ENCODE data around the gene CIAO2A.
"Not testable (repeated sequence)": the region's sequence is repeated elsewhere in the genome, so short reads cannot be mapped to it uniquely, and the experiment has no call there.

CIAO2A gene

DNA sequence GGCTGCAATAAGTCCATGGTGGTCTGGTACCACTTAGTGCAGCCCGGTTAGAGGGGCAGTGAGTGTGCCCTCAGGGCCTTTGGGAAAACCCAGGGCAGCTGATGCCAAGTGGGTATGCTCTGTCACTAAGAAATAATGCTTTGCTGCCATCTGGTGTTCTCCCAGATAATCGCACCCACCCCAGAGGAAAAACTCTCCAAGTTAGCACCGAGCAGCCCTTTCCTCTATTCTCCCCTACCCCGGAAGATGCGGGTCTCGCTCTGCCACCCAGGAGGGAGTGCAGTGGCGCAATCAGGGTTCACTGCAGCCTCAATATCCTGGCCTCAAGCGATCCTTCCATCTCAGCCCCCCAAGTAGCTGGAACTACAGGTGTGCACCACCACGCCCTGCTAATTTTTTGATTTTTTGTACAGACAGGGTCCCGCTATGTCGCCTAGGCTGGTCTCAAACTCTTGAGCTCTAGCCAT, 26.0 kb downstream of the CIAO2A start:
- TF ChIP-seq, protein P1, sequence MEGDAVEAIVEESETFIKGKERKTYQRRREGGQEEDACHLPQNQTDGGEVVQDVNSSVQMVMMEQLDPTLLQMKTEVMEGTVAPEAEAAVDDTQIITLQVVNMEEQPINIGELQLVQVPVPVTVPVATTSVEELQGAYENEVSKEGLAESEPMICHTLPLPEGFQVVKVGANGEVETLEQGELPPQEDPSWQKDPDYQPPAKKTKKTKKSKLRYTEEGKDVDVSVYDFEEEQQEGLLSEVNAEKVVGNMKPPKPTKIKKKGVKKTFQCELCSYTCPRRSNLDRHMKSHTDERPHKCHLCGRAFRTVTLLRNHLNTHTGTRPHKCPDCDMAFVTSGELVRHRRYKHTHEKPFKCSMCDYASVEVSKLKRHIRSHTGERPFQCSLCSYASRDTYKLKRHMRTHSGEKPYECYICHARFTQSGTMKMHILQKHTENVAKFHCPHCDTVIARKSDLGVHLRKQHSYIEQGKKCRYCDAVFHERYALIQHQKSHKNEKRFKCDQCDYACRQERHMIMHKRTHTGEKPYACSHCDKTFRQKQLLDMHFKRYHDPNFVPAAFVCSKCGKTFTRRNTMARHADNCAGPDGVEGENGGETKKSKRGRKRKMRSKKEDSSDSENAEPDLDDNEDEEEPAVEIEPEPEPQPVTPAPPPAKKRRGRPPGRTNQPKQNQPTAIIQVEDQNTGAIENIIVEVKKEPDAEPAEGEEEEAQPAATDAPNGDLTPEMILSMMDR (IDR thresholded peaks at IDR 0.05): peak; percentile 89
- Histone ChIP-seq H3K36me3 (peaks cover 10% of the 10 kb centered on the region), H3K27ac (peak overlapping the region; percentile 17), H3K27me3 (no peaks in the 10 kb centered on the region), H3K4me3 (ENCODE audit: low read depth in 1 of 2, low read length in 1 of 2) (no peak overlapping the region), H3K4me1 (ENCODE audit: control insufficient read depth in 1 of 2, insufficient read depth in 1 of 2, low read depth in 1 of 2, low read length in 1 of 2) (peaks cover 9 to 14% of the 10 kb centered on the region in 2 experiments), H3K9me3 (no peaks in the 10 kb centered on the region)

DNA sequence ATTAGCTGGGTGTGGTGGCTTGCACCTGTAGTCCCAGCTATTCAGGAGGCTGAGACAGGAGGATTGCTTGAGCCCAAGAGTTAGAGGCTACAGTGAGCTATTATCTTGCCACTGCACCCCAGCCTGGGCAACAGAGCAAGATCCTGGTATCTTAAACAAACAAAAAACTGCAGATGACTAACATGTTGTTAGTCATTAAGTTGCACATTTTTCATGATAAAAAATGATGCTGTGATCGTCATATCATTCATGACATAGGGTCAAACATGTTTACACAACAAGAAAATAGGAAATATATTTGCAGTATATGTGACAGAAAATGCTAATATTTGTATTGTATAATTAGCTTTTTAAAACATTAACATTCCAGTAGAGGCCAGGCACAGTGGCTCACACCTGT, 27.2 kb downstream of the CIAO2A start:
- no peak overlapping the region for H3K4me3 ChIP-seq (ENCODE audit: low read depth in 1 of 2, low read length in 1 of 2)
- peaks cover 4% of the 10 kb centered on the region for H3K36me3 ChIP-seq
- no peaks in the 10 kb centered on the region for H3K27me3 ChIP-seq
- no peak overlapping the region for H3K27ac ChIP-seq
- peaks cover 9 to 14% of the 10 kb centered on the region in 2 experiments for H3K4me1 ChIP-seq (ENCODE audit: control insufficient read depth in 1 of 2, insufficient read depth in 1 of 2, low read depth in 1 of 2, low read length in 1 of 2)
- no peaks in the 10 kb centered on the region for H3K9me3 ChIP-seq
- TF ChIP-seq, protein P1 (IDR thresholded peaks at IDR 0.05): no peak

DNA sequence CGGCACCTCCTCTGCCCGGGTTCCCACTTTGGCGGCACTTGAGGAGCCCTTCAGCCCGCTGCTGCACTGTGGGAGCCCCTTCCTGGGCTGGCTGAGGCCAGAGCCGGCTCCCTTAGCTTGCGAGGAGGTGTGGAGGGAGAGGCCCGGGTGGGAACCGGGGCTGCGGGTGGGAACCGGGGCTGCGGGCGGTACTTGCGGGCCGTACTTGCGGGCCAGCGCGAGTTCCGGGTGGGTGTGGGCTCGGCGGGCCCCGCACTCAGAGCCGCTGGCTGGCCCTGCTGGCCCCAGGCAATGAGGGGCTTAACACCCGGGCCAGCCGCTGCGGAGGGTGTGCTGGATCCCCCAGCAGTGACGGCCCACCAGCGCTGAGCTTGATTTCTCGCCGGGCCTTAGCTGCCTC, 32.9 kb downstream of the CIAO2A start:
- H3K4me1 ChIP-seq (ENCODE audit: control insufficient read depth in 1 of 2, insufficient read depth in 1 of 2, low read depth in 1 of 2, low read length in 1 of 2): peaks cover 20 to 21% of the 10 kb centered on the region in 2 experiments
- TF ChIP-seq, protein P1 (IDR thresholded peaks at IDR 0.05): no peak
- H3K27ac ChIP-seq: no peak overlapping the region
- H3K27me3 ChIP-seq: no peaks in the 10 kb centered on the region
- no peaks in the 10 kb centered on the region for H3K9me3 ChIP-seq
- no peaks in the 10 kb centered on the region for H3K36me3 ChIP-seq
- H3K4me3 ChIP-seq (ENCODE audit: low read depth in 1 of 2, low read length in 1 of 2): no peak overlapping the region

DNA sequence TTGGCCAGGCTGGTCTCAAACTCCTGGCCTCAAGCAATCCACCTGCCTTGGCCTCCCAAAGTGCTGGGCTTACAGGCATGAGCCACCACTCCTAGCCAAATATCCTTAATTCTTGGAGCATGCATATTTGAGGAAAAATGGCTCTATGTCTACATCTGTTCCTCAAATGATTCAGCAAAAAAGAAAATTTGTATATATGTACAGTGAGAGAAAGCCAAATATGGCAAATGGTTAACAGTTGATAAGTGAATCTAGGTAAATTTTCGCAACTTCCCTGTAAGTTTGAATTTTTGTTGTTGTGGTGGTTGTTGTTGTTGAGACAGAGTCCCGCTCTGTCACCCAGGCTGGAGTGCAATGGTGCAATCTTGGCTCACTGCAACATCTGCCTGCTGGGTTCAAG, 34.5 kb downstream of the CIAO2A start:
- peaks cover 20 to 21% of the 10 kb centered on the region in 2 experiments for H3K4me1 ChIP-seq (ENCODE audit: control insufficient read depth in 1 of 2, insufficient read depth in 1 of 2, low read depth in 1 of 2, low read length in 1 of 2)
- peak overlapping the region in 1 of 2 experiments; percentile 36 for H3K4me3 ChIP-seq (ENCODE audit: low read depth in 1 of 2, low read length in 1 of 2)
- not testable (repeated sequence) for H3K36me3 ChIP-seq, H3K27me3 ChIP-seq, H3K9me3 ChIP-seq
- H3K27ac ChIP-seq: peak overlapping the region; percentile 86

DNA sequence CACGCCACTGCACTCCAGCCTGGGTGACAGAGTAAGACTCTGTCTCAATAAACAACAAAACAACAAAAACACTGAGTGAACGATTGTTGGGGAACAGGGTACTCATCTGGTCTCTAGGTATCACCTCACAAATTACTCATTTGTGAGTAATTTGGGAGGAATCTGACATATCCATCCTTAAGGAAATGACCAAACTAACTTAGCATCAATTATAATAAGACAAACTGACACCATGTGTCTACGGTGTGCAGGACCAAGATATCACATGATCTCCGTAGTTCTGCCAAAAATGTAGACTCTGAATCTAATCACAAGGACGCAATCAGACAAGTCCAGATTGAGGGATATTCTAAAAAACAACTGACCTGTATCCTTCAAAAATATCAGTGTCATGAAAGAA, 35.4 kb downstream of the CIAO2A start:
- Histone ChIP-seq H3K27me3 (no peaks in the 10 kb centered on the region), H3K9me3 (no peaks in the 10 kb centered on the region), H3K27ac (peak overlapping the region; percentile 86), H3K4me1 (ENCODE audit: control insufficient read depth in 1 of 2, insufficient read depth in 1 of 2, low read depth in 1 of 2, low read length in 1 of 2) (peaks cover 20 to 21% of the 10 kb centered on the region in 2 experiments), H3K4me3 (ENCODE audit: low read depth in 1 of 2, low read length in 1 of 2) (peak overlapping the region in 1 of 2 experiments; percentile 36), H3K36me3 (no peaks in the 10 kb centered on the region)
- TF ChIP-seq, protein P1 (IDR thresholded peaks at IDR 0.05): no peak

DNA sequence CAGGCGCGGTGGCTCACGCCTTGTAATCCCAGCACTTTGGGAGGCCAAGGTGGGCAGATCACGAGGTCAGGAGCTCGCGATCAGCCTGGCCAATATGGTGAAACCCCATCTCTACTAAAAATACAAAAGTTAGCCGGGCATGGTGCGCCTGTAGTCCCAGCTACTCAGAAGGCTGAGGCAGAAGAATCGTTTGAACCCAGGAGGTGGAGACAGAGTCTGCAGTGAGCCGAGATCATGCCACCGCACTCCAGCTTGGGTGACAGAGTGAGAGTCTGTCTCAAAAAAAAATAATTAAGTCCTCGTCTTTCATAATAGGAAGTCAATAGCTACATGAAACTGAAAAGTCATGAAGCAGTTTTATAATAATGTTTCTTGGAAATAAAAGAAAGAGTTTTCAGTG, 40.0 kb downstream of the CIAO2A start:
- H3K27me3 ChIP-seq; H3K4me3 ChIP-seq (ENCODE audit: low read depth in 1 of 2, low read length in 1 of 2); H3K9me3 ChIP-seq; H3K36me3 ChIP-seq; H3K27ac ChIP-seq: not testable (repeated sequence)
- H3K4me1 ChIP-seq (ENCODE audit: control insufficient read depth in 1 of 2, insufficient read depth in 1 of 2, low read depth in 1 of 2, low read length in 1 of 2): peaks cover 37 to 47% of the 10 kb centered on the region in 2 experiments

Measured in neutrophil (primary cell).